UCSD-AML1 (cell line): ENCODE results near the gene PAX3.

Source experiments
- DNase-seq: peaks from one replicate; lab custom pipeline; 2025; ENCODE audit not compliant: unreplicated experiment; lab: John Stamatoyannopoulos, UW

The PAX3 gene

DNA sequence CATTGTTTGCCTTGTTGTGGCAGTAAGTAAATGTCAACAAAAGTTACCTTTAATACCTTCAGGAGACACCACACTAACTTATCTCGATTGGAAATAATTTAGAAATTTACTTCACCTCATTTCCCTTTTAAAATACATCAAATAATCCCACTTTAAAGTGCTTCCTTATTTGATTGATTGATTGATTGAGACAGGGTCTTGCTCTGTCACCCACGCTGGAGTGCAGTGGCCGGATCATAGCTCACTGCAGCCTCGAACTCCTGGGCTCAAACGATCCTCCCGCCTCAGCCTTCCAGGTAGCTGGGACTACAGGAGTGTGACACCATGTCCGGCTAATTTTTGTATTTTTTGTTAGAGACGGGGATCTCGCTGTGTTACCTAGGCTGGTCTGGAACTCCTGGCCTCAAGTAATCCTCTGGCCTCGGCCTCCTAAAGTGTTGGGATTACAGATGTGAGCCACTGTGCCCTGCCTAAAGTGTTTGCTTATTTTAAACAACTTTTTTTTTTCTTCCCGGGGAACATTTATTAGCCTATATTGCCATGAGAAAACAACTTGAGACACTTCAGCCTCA, 12.0 kb upstream of the PAX3 start:
- no peak for DNase-seq

- no peak for DNase-seq
Measured at GRCh38 chr2:222309766-222310165, 11.0 kb upstream of the PAX3 start.

DNA sequence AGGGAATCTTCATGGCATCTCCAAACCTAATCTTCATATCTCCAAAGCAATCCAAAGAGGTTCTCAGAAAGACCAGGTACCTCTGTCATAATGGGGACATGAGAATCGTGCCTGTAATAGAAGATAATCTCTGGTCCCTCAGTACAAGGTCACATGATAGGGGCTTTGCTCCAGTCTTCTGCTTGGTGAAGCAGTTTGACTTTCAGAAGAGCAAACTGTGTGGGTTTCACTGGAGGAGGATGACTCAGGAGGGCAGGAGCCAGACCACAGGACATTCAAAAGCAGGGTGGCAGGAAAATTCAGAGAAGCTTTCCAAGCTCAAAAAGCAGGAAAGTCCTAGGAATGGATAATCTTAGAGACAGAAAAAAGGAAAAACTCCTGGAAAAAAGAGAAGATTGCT, 10.6 kb upstream of the PAX3 start:
- DNase-seq: no peak

GRCh38 chr2:222307978-222308730, 9.4 kb upstream of the PAX3 start:
- DNase-seq: no peak

DNA sequence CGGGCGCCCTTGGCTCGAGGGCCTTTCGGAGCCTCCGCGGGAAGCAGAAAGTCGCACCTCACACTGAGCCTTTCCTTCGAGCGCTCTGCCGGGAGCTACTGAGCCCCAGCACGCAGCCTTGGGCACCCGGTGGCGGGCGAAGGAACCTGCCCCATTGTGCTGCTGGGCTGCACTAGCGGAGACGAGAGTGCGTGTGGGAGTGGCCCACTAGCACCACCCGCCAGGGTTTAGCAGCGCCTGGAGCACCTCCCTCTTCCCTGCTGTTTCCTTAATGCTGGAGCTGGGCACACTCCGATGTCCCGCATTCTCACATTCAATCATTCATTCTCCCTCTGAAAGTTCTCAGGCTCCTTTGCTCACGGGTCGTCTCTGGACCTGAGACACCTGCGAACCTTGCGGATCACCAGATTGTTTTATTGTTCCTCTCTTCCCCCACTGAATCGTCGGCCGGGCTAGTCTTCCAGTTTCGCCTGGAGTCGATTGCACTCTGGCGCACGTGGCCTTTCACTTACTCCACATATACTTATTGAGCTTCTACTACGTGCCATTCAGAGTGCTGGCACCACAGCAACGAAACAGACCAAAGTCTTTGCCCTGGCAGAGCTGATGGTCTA, 8.5 kb upstream of the PAX3 start:
- no peak for DNase-seq

DNA sequence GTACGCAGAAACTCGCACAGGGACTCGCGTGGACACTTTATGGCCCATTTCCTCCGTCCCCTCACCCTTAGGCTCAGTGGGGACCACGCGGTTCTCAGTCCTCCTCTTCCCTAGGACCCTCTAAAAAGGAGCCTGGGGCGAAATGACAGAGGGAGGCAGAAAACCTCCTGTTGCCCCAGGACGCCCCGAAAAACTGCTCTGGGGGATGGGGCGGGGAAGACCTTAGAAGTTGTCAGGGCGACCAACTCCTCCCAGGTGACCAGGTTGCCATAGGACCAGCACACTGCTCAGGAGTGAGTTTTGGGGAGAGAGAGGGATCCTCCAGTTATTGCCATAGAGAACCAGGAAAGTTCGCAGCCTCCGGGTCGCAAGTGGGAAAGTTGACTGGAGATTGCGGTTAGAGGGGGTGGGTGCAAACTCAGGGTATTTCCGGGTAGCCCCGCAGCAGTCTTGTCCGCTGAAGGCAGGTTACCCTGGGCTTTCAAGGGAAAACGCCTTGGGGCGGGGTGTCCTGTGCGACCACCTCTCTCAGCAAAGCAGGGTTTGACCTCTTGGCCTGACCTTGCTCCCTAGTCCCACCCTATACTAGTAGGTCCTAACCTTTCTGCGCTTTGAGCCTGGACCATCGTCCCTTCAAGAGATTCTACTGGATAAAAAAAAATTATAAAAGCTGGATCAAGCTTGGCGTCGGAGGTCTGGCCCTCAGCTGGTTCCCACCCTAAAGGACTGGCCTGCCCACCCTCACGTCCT, 7.8 kb upstream of the PAX3 start:
- DNase-seq: no peak

DNA sequence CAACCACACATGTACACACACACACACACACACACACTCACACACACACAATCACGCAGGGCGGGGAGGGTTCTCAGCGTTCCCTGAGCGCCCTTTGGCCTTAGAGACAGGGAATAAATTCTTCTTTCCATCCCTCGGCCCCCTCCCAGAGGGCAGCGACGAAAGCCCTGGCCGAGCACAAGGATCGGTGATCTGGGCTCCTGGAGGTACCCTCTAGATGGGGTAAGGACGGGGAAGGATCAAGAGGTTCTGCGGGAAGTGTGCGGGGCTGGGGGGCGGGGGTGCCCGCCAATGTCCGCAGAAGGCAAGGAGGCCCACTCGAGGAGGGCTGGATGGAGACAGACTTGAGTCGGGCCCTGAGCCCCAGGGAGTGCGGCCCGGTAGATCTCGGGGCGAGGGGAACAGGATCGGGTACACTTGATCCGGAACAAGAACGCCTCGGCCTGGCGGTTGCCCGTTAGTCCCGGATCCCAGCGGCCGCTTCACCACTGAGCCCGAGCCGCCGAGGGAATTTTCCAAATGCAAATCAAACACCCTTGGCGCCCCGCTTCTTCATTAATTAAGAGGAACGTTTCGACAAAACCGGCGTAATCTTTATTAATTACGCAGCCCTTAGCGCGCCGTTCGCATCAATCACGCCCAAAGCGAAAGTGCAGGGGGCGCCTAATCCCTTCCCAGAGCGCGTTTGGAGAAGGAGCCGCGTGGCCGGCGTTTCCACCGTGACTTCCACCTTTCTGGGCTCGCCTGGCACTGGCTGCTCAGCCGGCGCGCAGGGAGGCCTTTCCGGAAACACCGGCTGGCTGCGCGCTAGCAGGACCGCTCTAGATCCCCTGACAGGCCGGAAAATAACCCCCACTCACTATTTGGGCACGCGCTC, 7.0 kb upstream of the PAX3 start:
- peak; percentile 47 for DNase-seq

GRCh38 chr2:222304737-222305515, 6.1 kb upstream of the PAX3 start:
- peak; percentile 35 for DNase-seq

DNA sequence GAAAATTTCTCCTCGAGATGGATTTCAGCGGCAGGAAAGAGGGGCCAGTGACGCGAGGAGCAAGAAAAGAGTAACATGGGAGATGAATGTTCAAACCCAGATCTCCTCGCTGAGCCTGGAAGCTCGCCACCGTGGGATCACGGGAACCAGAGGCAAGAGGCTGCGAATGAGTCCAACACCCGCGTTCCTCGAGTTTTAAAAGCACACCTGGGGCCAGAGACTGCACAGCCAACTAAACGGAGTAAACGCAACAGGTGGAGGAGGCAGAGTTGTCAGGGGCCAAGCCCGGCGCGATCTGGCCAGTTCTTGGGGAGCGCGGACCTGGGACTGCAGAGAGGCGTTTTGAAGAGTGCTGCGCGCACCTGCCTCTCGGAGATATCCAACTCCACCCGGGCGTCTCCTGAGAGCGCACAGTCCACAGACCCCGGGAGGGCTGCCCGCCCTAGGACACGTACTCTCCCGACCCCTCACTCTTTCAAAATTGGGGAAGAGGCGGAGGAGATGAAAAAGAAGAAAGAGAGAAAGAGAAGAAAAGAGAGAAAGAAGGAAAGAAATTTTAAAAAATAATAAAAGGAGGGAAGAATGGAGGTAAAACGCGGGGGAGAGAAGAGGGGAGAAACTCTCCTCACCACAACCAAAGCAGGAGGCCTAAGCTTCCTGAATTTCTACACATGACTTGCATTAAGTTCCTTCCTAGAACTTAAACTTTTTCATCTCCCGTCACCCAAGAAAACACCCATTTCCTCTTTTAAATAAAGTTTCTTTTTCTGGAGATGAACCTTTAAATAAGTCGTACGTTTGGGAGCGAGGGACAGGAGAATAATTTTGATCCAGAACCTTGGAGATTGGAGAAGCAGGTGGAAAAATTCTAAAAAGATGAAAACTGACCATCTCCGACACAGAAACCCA, 5.3 kb upstream of the PAX3 start:
- no peak for DNase-seq

GRCh38 chr2:222303045-222303827, 4.4 kb upstream of the PAX3 start:
- no peak for DNase-seq

GRCh38 chr2:222302178-222303018, 3.6 kb upstream of the PAX3 start:
- no peak for DNase-seq

DNA sequence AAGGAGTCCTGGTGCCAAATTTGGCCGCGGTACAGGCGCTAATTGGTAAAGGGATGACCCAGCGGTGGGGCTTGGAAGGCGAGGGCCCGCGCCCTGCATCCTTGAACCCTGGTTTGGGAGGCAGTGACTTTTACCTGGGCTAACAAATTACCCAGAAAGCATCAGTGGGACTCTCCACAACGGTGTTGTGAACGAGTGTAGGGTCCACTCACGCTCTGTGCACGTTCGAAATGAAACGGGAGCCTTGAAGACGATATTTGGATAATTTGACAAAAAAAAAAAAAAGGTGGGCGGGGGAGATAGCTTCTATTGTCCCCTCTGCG, 3.0 kb upstream of the PAX3 start:
- no peak for DNase-seq

GRCh38 chr2:222301053-222301795, 2.4 kb upstream of the PAX3 start:
- DNase-seq: no peak

DNA sequence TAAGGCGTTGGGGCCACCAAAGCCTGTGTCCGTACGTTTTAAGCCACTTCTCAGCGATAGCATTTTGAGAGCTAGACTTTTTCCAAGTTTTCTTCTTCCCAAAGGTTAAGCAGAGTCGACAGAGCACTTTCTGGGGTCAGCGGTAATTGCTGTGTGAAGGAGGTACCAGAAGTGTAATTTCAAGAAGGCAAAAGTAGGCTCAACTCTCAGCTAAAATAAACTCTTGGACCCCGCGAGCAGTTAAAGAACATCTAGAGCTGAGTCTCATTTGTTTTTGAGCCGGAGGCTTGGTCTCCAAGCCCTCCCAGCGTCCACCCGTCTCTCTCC, 1.9 kb upstream of the PAX3 start:
- no peak for DNase-seq

DNA sequence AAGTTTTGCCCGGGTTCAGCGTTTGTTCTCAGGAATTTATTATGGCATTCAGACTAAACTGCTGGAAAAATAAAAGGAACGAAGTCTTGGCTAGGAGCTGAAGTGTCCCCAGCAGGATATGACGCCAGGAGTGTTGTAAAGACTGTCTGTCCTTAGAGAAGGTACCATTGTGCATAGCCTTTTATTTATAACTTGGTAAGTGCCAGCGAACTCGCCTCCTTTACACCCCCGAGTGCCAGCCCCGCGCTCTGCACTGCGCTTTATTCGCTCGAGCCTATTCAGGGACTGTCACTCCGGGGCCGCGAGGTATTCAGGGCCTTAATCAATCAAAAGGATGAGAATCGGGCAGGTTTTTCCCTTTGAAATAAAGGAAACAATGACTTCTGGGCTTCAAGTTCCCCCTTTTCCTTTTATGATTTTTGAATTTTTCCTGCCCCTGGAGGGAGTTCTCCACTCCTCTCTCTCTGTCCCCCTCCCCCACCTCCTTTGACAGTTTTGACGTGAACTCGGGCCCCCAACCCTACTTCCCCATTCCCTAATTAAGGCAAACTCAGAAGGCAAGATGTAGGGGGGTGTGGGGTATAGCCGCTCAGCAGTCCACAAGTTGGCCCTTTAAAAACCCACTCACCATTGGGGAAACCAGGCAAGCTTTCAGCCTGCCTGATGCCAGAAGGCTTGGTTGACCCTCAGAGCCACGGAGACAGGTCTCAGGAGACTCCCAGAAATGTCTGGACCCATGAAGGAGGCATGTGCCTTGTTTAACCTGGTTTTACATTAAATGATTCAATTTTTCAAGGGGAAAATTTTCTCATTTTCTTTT, 1.3 kb upstream of the PAX3 start:
- DNase-seq: no peak

- DNase-seq: no peak
Measured at GRCh38 chr2:222298001-222298310, 842 bp downstream of the PAX3 start.
